Esophagus squamous epithelium (tissue), 4 donors: ENCODE measurements around the gene RIT2.

ENCODE experiments used
- POLR2A ChIP-seq, 4 donors: fragments of 450-650 bp; IDR thresholded peaks; one replicate each; pipeline ENCODE4 v1.6.1; 2017; ENCODE audit warnings: antibody characterized with exemption in 4 of 4, mild to moderate bottlenecking in 4 of 4, moderate library complexity in 3 of 4
- TF ChIP-seq, protein P1 (sequence below), 6 experiments: fragments of 450-650 bp in 4 of 6; fragments of 200-600 bp in 2 of 6; sonication (generic) in 2 of 6; IDR thresholded peaks; one replicate each; pipeline ENCODE4 v1.5.1; 2016 to 2019; ENCODE audit warnings: antibody characterized with exemption in 6 of 6, mild to moderate bottlenecking in 4 of 6, moderate library complexity in 4 of 6

DNA sequence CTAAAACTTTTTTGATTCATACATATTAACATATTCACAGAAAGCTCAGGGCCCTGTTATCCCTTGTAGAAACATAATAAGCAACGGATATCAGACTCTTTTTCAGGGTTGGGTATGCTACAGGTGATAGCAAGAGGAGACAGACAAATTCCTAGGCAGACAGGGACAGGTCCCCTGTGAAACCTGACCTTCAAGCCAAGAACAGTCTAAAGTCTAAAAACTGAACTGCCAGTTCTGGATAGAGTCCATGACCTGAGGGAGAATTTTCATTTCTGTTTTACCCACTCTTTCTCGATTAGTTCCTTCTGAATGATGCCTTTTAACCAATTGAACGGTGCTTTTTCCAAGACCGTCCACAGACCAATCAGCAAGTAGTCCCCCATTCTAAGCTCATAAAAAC, 54.2 kb downstream of the RIT2 start:
- TF ChIP-seq, protein P1, sequence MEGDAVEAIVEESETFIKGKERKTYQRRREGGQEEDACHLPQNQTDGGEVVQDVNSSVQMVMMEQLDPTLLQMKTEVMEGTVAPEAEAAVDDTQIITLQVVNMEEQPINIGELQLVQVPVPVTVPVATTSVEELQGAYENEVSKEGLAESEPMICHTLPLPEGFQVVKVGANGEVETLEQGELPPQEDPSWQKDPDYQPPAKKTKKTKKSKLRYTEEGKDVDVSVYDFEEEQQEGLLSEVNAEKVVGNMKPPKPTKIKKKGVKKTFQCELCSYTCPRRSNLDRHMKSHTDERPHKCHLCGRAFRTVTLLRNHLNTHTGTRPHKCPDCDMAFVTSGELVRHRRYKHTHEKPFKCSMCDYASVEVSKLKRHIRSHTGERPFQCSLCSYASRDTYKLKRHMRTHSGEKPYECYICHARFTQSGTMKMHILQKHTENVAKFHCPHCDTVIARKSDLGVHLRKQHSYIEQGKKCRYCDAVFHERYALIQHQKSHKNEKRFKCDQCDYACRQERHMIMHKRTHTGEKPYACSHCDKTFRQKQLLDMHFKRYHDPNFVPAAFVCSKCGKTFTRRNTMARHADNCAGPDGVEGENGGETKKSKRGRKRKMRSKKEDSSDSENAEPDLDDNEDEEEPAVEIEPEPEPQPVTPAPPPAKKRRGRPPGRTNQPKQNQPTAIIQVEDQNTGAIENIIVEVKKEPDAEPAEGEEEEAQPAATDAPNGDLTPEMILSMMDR (IDR thresholded peaks at IDR 0.05), result no peak
- TF ChIP-seq POLR2A (IDR thresholded peaks at IDR 0.05), result no peak
